Mammary epithelial cell (primary cell): ENCODE results near the gene TFR2.

Source experiments
- CTCF ChIP-seq, 2 donors: IDR thresholded peaks in 1 of 2; conservative IDR thresholded peaks in 1 of 2; 2 replicates each; pipeline ENCODE4 v1.5.1; 2011 to 2012; ENCODE audit warnings: inconsistent platforms in 2 of 2, low read length in 2 of 2, mild to moderate bottlenecking in 2 of 2, control low read depth in 1 of 2, low read depth in 1 of 2; ENCODE audit not compliant: insufficient read depth in 1 of 2; ENCODE audit errors: extremely low read depth in 1 of 2
- EZH2 ChIP-seq: IDR thresholded peaks from 2 replicates; pipeline ENCODE4 v1.6.1; 2012; ENCODE audit warnings: low read length, inconsistent platforms, borderline replicate concordance

DNA sequence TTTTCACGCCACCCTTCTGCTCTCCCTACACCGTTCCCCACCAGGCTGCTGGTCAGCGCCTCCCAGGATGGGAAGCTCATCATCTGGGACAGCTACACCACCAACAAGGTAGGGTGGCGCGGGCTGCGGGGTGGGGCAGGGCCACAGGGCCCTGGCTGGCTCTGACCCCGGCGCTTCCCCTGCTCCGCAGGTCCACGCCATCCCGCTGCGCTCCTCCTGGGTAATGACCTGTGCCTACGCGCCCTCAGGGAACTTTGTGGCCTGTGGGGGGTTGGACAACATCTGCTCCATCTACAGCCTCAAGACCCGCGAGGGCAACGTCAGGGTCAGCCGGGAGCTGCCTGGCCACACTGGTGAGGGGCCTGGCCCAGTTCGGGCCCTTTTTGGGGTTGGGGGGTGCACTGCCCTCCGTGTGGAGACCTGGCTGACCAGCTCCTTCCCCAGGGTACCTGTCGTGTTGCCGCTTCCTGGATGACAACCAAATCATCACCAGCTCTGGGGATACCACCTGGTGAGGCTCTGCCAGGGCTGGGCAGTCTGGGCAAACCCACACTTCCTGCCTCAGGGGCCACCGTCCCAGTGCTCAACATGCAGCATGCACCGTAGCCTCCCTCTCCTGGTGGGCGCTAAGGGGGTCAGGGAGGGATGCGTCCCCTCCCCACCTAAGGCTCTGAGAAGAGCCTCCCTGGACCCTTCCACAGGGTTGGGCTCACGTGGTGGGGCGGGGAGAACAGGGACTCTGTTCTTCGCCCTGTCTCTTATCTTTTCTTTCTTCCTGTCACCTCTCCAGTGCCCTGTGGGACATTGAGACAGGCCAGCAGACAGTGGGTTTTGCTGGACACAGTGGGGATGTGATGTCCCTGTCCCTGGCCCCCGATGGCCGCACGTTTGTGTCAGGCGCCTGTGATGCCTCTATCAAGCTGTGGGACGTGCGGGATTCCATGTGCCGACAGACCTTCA is 36.2 kb upstream of the TFR2 start:
- TF ChIP-seq CTCF (conservative IDR thresholded peaks at IDR 0.05 in 1 of 2, IDR thresholded peaks at IDR 0.05 in 1 of 2; ENCODE audit: extremely low read depth in 1 of 2, insufficient read depth in 1 of 2, low read depth in 1 of 2, low read length in 2 of 2) (no peak), EZH2 (no peak)
